NCI-H1436 (cell line): Measurements from ENCODE around the gene NTSR2.

Experiments used
- DNase-seq: peaks from one replicate; lab custom pipeline; 2025; lab: John Stamatoyannopoulos, UW

NTSR2 gene

DNA sequence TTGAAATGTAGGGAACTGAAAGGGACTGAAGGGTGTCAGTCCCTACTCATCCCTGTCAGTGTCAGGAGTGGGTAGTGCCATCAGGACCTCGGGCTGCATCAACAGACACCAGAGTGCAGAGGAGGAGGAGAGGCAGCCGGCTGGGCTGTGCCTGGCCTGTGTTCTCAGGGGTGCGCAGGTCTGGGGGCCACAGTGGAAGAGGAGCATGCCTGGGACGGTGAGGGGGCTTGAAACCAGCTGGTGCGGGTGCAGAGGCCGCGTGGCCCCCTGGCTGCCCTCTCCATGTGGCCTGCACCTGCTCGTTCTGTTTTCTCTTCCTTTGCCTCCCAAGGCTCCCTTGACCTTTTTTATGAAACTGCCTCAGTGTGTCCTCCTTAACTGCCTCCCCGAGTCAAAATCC is 41.3 kb downstream of the NTSR2 start:
- DNase-seq = no peak

DNA sequence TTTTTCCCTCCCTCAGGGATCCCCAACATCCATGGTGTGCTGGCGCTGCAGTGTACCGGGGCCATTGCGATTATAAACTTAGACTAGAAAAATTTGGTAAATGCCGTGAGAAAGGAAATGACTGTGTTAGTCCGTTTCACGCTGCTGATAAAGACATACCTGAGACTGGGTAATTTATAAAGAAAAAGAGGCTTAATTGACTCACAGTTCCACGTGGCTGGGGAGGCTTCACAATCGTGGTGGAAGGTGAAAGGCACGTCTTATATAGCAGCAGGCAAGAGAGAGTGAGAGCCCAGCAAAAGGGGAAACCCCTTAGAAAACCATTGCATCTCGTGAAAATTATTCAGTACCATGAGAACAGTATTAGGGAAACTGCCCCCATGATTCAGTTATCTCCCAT is 44.3 kb downstream of the NTSR2 start:
- no peak for DNase-seq

DNA sequence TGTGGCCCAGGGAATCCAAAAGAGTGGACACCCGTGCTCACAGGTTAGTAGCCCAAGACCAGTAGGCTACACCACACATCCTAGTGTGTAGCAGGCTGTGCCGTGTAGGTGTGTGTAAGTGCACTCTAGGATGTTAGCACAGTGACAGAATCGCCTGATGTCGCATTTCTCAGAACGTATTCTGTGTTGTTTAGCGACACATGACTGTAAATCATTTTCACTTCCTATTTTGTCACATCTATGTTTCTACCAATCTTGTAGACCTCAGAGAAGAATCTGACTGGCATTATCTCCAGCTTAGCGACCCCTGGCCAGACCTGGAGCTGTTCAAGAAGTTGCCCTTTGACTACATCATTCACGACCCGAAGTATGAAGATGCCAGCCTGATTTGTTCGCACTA is 45.1 kb downstream of the NTSR2 start:
- DNase-seq = no peak

DNA sequence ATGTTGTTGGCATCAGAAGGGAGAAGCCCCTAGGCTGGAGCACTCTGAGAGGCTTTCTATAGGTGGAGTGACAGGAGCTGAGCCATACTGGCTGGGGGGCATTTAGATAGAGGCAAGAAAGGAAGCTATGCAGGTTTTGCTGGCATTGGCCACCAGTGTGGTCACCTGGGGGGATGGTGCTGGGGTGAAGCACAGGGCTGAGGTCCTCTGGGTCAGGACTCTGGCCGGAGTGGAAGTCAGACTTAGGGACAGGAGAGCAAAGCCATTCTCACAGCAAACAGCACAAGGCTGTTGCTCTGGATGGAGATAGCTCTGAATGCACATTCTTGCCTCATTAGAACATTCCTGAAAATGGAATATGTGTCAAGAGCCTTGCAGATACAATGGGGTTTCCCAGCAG is 47.4 kb downstream of the NTSR2 start:
- no peak for DNase-seq

DNA sequence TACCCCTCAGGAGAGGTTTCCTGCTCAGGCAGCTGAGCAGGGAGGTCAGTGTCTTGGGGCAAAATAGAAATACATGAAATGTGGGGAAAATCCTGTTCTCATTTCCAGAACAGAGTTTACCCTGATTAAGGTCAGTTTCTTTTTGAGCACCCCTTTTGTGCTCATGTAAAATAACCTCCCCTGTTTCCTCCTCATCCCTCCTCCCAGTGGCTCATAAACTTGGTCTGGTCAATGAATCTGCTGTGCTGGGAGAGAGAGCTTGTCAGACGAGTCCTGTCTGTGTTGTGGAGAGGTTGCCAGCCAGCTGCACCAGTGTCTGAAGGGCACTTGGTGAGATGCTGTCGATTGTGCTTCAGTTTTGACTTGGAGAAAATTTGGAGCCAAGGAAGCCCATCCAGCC is 48.6 kb downstream of the NTSR2 start:
- DNase-seq = no peak

- no peak for DNase-seq
Measured at GRCh38 chr2:11618708-11619062, 51.3 kb downstream of the NTSR2 start.

GRCh38 chr2:11617984-11618707 is 51.8 kb downstream of the NTSR2 start:
- no peak for DNase-seq

DNA sequence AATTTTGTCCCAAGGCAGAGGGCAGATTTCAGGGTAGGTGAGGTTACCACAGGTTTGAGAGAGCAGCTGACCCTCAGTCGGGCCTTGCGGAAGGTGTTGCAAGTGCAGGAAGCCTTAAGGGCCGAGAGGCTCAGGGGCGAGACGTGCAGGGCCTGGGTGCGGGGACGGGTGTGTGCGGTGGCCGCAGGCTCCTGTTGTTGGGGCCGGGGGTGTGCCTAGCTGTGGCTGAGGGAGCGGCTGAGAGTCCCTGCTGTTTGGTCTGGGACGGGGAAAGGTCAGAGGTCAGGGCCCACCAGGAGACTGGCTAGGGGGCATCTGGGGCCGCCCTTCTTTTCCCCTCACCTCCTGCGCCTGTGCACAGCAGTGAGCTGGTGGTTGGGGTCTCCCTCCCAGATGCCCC is 52.5 kb downstream of the NTSR2 start:
- DNase-seq = no peak

DNA sequence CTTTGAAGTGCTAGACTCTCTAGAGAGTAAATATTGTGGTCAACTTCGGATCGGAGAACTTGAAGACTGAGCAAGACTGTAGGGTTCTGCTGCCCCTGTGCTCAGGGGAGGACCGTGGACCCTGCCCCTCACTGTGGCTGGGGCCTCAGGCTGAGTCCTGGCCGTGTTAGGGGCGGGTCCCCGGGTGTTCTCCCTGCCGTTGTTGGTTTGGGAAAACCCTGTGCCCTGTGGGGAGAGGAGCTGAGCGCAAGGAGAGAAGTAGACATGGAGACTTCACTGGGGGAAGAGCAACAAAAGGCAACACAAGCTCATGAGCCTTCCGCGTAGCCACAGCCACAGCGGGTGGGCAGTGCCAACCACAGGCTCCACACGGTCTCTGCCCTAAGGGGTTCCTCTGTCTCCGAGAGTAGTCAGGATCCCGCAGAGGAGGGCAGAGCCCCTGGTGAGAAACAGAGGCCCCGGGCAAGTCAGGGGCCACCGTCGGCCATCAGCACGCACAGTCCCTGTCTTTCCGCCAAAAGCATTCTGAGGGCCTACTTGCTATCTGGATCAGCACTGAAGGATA is 53.1 kb downstream of the NTSR2 start:
- DNase-seq = no peak

DNA sequence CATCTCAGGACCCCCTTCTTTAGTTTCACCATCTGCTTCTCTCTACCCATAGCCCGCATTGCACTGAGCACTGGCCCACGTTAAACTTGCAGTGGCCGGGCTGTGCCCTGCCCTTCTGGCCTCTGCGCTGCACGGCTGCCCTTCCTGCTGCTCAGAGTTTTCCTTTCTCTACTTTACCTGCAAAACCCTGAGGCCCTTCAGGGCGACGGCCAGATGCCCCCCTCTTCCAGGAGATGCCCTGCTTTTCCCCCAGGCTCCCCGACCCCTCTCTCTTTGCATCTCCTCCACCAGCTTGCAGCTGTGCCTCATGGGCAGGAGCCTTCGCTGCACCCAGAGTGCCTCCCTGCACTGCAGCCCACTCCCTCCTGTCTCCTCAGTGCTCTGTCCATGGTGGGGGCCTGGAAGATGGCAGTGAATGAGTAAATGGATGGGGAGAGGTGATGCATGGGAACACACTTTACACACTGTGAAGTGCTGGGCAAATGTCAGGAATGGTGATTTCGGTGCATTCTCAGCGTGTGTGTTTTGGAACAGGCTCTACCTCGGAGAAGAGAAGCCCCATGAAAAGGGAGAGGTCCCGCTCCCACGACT is 53.8 kb downstream of the NTSR2 start:
- no peak for DNase-seq

DNA sequence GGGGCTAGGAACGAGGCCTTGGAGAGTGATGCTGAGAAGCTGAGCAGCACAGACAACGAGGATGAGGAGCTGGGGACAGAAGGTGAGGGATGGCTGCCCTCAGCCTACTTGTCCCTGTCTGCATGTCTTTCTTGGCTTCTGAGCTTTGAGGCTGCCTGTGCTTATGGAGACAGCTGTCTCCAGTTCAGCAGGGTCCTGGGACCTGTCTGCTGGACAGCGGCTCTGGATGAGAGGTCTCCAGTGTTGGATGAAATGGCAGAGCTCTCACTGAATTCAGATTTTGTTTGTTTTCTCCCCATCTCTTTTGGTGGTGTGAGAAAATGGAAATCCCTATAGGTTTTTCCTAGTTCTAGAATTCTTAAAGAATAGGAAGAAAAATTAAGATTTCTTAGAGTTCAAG is 54.8 kb downstream of the NTSR2 start:
- DNase-seq = no peak

DNA sequence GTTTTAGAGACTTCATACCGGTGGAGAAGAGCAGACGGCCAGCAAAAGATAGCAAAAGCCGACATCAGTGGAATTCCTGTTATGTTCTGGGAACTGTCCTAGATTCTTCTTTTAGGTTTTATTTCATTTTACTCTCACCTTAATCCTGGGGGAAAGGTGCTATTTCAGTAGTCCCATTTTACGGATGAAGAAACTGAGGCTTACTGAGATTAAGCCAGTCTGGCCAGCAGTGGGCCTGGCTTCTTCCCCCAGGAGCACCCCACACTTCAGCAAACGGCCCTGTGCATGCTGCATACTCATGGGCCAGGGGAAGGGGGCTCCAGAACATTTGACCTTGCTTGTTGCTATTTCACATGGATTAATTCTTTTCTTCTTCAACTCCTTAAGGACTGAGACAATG is 56.7 kb downstream of the NTSR2 start:
- no peak for DNase-seq

GRCh38 chr2:11612553-11613215 is 57.3 kb downstream of the NTSR2 start:
- no peak for DNase-seq

DNA sequence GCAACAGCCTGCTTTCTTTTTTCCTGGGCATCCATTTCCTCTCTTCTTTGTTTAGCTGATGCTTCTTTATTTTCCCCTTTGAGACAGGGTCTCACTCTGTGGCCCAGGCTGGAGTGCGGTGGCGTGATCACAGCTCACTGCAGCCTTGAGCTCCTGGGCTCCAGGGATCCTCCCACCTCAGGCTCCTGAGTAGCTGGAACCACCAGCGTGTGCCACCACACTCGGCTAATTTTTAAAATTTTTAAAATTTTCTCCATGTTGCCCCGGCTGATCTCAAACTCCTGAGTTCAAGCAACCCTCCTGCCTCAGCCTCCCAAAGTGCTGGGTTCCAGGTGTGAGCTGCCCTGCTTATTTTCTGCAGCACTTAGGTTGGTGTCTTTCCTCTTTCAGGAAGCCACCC is 58.7 kb downstream of the NTSR2 start:
- DNase-seq = no peak

- no peak for DNase-seq
Measured at GRCh38 chr2:11610624-11611242, 59.3 kb downstream of the NTSR2 start.
